ENCODE results near the gene FAM131C.

GRCh38 chr1:16076865-16077238 is 3.4 kb upstream of the FAM131C start:
- TF ChIP-seq, protein P1, sequence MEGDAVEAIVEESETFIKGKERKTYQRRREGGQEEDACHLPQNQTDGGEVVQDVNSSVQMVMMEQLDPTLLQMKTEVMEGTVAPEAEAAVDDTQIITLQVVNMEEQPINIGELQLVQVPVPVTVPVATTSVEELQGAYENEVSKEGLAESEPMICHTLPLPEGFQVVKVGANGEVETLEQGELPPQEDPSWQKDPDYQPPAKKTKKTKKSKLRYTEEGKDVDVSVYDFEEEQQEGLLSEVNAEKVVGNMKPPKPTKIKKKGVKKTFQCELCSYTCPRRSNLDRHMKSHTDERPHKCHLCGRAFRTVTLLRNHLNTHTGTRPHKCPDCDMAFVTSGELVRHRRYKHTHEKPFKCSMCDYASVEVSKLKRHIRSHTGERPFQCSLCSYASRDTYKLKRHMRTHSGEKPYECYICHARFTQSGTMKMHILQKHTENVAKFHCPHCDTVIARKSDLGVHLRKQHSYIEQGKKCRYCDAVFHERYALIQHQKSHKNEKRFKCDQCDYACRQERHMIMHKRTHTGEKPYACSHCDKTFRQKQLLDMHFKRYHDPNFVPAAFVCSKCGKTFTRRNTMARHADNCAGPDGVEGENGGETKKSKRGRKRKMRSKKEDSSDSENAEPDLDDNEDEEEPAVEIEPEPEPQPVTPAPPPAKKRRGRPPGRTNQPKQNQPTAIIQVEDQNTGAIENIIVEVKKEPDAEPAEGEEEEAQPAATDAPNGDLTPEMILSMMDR (IDR thresholded peaks at IDR 0.05) = no peak
- no peak for TF ChIP-seq POLR2A (IDR thresholded peaks at IDR 0.05)
